GM12875 (cell line): ENCODE results near the gene SYT8.
"Not testable (repeated sequence)": the region's sequence is repeated elsewhere in the genome, so short reads cannot be mapped to it uniquely, and the experiment has no call there.

Source experiments
- H3K4me3 ChIP-seq: one replicate; pipeline ENCODE4 v1.5.1; 2011; ENCODE audit warnings: low read depth, low read length, control low read depth
- CTCF ChIP-seq: IDR thresholded peaks from 2 replicates; pipeline ENCODE4 v1.5.1; 2011; ENCODE audit warnings: low read depth, mild to moderate bottlenecking, control low read depth, inconsistent platforms, low read length, moderate library complexity, borderline replicate concordance; ENCODE audit not compliant: insufficient read depth

SYT8 gene

GRCh38 chr11:1884303-1884700 lies 49.5 kb downstream of the SYT8 start:
- TF ChIP-seq CTCF, result no peak
- no peak overlapping the region for H3K4me3 ChIP-seq

DNA sequence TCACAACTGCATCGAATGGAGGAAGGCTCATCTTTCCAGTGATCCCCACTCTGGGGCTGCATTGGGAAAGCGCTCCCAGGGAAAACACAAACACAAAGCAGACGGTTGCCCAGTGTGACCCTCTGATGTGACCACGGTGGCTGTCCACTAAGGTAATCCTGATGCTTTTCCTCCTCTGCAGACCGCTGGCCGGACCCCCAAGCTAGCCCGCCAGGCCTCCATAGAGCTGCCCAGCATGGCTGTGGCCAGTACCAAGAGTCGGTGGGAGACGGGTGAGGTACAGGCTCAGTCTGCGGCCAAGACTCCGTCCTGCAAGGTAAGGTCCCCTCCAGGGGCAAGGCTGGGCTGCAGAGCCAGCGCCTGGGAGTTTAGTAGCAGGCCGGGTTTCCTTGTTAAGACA lies 51.8 kb downstream of the SYT8 start:
- not testable (repeated sequence) for H3K4me3 ChIP-seq
